Neural progenitor cell (in vitro differentiated cells): ENCODE results near the gene DHX35. TPM values are rescaled to one million over a fixed set of nuclear protein-coding genes. Genes with fewer than 3 reads are reported as not detected.

Experiments used
- DNase-seq: peaks from one replicate; pipeline ENCODE4 v3.0.0-alpha.2; 2016; ENCODE audit warnings: low spot score
- H2AFZ ChIP-seq: fragments of 200-600 bp; sonication (generic); replicated peaks from 2 replicates; pipeline ENCODE4 v1.6.1; 2016; ENCODE audit warnings: antibody characterized with exemption
- H3F3A ChIP-seq: fragments of 200-600 bp; sonication (generic); 2 replicates; pipeline ENCODE4 v1.6.1; 2016; ENCODE audit warnings: antibody characterized with exemption, low read depth
- H3K27ac ChIP-seq: fragments of 200-600 bp; sonication (generic); 2 replicates; pipeline ENCODE4 v1.5.1; 2016; ENCODE audit warnings: mild to moderate bottlenecking
- H3K27me3 ChIP-seq: fragments of 200-600 bp; sonication (generic); 2 replicates; pipeline ENCODE4 v1.6.1; 2016; ENCODE audit warnings: mild to moderate bottlenecking, moderate library complexity
- H3K36me3 ChIP-seq: fragments of 200-600 bp; sonication (generic); 2 replicates; pipeline ENCODE4 v1.5.1; 2016
- H3K4me1 ChIP-seq: fragments of 200-600 bp; sonication (generic); 2 replicates; pipeline ENCODE4 v1.6.1; 2016; ENCODE audit warnings: mixed run types
- H3K4me2 ChIP-seq: fragments of 200-600 bp; sonication (generic); 2 replicates; pipeline ENCODE4 v1.6.1; 2016
- H3K4me3 ChIP-seq: fragments of 200-600 bp; sonication (generic); 2 replicates; pipeline ENCODE4 v1.5.1; 2016
- H3K79me2 ChIP-seq: fragments of 200-600 bp; sonication (generic); 2 replicates; pipeline ENCODE4 v1.6.1; 2016; ENCODE audit warnings: low read depth
- H3K9ac ChIP-seq: fragments of 200-600 bp; sonication (generic); 2 replicates; pipeline ENCODE4 v1.6.1; 2016
- H3K9me3 ChIP-seq: fragments of 200-600 bp; sonication (generic); 2 replicates; pipeline ENCODE4 v1.5.1; 2016; ENCODE audit warnings: low read depth
- H4K20me1 ChIP-seq: fragments of 200-600 bp; sonication (generic); 2 replicates; pipeline ENCODE4 v1.6.1; 2016; ENCODE audit warnings: low read depth
- H3K27ac Mint-ChIP-seq: 3 replicates; pipeline ENCODE4 v1.8.0; 2021; ENCODE audit warnings: mixed read lengths
- H3K27me3 Mint-ChIP-seq: 2 replicates; pipeline ENCODE4 v1.8.0; 2022; ENCODE audit warnings: low read depth, mild to moderate bottlenecking, inconsistent platforms, moderate library complexity, mixed read lengths; ENCODE audit not compliant: insufficient read depth
- H3K36me3 Mint-ChIP-seq: 3 replicates; pipeline ENCODE4 v1.8.0; 2021; ENCODE audit warnings: mixed read lengths
- H3K4me1 Mint-ChIP-seq: 3 replicates; pipeline ENCODE4 v1.8.0; 2021; ENCODE audit warnings: mixed read lengths
- H3K4me3 Mint-ChIP-seq: 3 replicates; pipeline ENCODE4 v1.8.0; 2021; ENCODE audit warnings: mild to moderate bottlenecking, moderate library complexity, mixed read lengths
- H3K9me3 Mint-ChIP-seq: 3 replicates; pipeline ENCODE4 v1.8.0; 2020; ENCODE audit warnings: mixed read lengths
- EZH2 ChIP-seq: fragments of 200-600 bp; sonication (generic); IDR thresholded peaks from 2 replicates; pipeline ENCODE4 v1.6.1; 2017; ENCODE audit warnings: antibody characterized with exemption, mild to moderate bottlenecking, moderate library complexity
- EZH2phosphoT487 ChIP-seq: fragments of 200-600 bp; sonication (generic); IDR thresholded peaks from 2 replicates; pipeline ENCODE4 v1.6.1; 2017; ENCODE audit warnings: antibody characterized with exemption
- total RNA-seq: library from RNA; depleted of rRNA; stranded (reverse); fragments of >200 nt; gene quantifications from 2 replicates; pipeline ENCODE4 v1.2.3, GENCODE V29; 2015; ENCODE audit warnings: low replicate concordance
- TF ChIP-seq, protein P1 (sequence below): fragments of 200-600 bp; sonication (generic); IDR thresholded peaks from 2 replicates; pipeline ENCODE4 v1.5.1; 2017; ENCODE audit warnings: antibody characterized with exemption, mild to moderate bottlenecking

DHX35 gene
- total RNA-seq, 1 donor from 2014 or later = 22.5 TPM

DNA sequence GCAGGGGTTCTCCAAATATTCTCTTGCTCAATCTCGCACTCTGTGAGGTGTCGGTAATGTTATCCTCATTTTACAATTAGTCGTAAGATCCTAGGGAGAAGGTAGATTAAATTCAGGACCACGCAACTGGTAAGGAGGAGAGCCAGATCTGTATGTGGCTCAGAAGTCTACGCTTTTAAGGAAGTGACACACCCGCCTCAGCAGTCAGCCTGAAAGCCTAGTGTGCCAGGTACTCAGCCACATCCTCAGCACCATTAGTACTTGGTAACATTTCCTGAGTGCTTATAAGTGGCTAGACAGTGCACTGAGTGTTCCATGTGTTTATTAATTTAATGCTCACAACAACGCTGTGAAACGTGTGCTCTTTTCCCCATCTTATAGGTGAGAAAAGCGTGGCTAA lies 63.7 kb downstream of the DHX35 start:
- H3K9me3 Mint-ChIP-seq = no peaks in the 10 kb centered on the region
- H3K4me3 ChIP-seq = no peak overlapping the region
- H3K36me3 Mint-ChIP-seq = peaks cover 16% of the 10 kb centered on the region
- H3K4me1 ChIP-seq = no peaks in the 10 kb centered on the region
- no peaks in the 10 kb centered on the region for H3K79me2 ChIP-seq
- peak overlapping the region; percentile 42 for H3K27ac ChIP-seq
- no peak overlapping the region for H3K27ac Mint-ChIP-seq
- peaks cover 3% of the 10 kb centered on the region for H3K36me3 ChIP-seq
- H4K20me1 ChIP-seq = no peaks in the 10 kb centered on the region
- TF ChIP-seq, protein P1, sequence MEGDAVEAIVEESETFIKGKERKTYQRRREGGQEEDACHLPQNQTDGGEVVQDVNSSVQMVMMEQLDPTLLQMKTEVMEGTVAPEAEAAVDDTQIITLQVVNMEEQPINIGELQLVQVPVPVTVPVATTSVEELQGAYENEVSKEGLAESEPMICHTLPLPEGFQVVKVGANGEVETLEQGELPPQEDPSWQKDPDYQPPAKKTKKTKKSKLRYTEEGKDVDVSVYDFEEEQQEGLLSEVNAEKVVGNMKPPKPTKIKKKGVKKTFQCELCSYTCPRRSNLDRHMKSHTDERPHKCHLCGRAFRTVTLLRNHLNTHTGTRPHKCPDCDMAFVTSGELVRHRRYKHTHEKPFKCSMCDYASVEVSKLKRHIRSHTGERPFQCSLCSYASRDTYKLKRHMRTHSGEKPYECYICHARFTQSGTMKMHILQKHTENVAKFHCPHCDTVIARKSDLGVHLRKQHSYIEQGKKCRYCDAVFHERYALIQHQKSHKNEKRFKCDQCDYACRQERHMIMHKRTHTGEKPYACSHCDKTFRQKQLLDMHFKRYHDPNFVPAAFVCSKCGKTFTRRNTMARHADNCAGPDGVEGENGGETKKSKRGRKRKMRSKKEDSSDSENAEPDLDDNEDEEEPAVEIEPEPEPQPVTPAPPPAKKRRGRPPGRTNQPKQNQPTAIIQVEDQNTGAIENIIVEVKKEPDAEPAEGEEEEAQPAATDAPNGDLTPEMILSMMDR = no peak
- TF ChIP-seq EZH2phosphoT487 (no peak), EZH2 (no peak)
- H3K4me2 ChIP-seq = no peak overlapping the region
- no peak overlapping the region for H2AFZ ChIP-seq
- no peaks in the 10 kb centered on the region for H3K9me3 ChIP-seq
- H3K4me3 Mint-ChIP-seq = no peak overlapping the region
- no peak for DNase-seq
- H3K27me3 Mint-ChIP-seq = no peaks in the 10 kb centered on the region
- H3K27me3 ChIP-seq = no peaks in the 10 kb centered on the region
- H3K9ac ChIP-seq = no peak overlapping the region
- H3F3A ChIP-seq = no peaks in the 10 kb centered on the region
- peaks cover 8% of the 10 kb centered on the region for H3K4me1 Mint-ChIP-seq

DNA sequence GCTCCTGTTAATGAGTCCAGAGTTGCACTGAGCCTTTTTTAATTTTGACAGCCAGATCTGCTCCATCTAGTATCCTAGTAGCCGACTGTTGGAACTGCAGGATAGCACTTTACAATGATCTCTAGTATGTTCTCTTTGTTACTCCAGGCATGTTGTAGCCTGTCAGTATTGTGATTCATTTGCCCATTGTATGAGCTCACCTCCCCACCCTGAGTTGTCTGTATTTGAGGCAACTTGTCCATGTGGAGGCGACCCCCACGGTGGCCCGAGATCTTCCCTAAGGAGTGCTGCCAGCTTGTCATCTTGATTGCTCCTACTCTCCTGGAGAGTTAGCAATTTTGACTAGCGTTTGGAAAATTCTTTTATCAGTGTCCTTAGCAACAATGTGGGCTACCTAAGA lies 67.2 kb downstream of the DHX35 start:
- no peak overlapping the region for H3K4me2 ChIP-seq
- H3K36me3 Mint-ChIP-seq = peaks cover 20% of the 10 kb centered on the region
- no peaks in the 10 kb centered on the region for H3K9me3 Mint-ChIP-seq
- no peak overlapping the region for H3K27ac Mint-ChIP-seq
- no peaks in the 10 kb centered on the region for H3K9me3 ChIP-seq
- H3K4me1 Mint-ChIP-seq = peaks cover 8% of the 10 kb centered on the region
- TF ChIP-seq EZH2phosphoT487 = no peak
- TF ChIP-seq, protein P1 = no peak
- TF ChIP-seq EZH2 = no peak
- no peak overlapping the region for H3K4me3 ChIP-seq
- H3K4me1 ChIP-seq = no peaks in the 10 kb centered on the region
- no peak for DNase-seq
- no peak overlapping the region for H3K27ac ChIP-seq
- H3K9ac ChIP-seq = no peak overlapping the region
- H3K27me3 Mint-ChIP-seq = no peaks in the 10 kb centered on the region
- H3K36me3 ChIP-seq = peaks cover 10% of the 10 kb centered on the region
- H3K27me3 ChIP-seq = no peaks in the 10 kb centered on the region
- H2AFZ ChIP-seq = no peak overlapping the region
- no peaks in the 10 kb centered on the region for H3K79me2 ChIP-seq
- H3F3A ChIP-seq = no peaks in the 10 kb centered on the region
- H4K20me1 ChIP-seq = no peaks in the 10 kb centered on the region
- no peak overlapping the region for H3K4me3 Mint-ChIP-seq

DNA sequence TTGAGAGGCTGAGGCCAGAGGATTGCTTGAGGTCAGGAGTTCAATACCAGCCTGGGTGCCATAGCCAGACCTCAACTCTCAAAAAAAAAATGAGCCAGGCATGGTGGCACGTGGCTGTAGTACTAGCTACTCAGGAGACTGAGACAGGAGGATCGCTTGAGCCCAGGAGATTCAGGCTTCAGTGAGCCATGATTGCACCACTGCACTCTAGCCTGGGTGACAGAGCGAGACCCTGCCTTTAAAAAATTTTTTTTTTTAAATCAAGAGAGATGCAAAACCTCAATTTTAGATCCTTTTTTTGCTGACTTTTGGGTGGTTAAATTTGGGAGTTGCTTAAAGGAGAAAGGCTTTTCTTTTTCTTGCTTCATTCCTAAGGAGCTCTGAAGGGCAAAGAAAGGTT lies 70.9 kb downstream of the DHX35 start:
- H3K36me3 ChIP-seq = peaks cover 10% of the 10 kb centered on the region
- H3K27ac Mint-ChIP-seq = no peak overlapping the region

More for the DNA sequence above, 70.9 kb downstream of the DHX35 start:
- no peaks in the 10 kb centered on the region for H3K79me2 ChIP-seq
- H3K27ac ChIP-seq = no peak overlapping the region
- no peak overlapping the region for H3K4me2 ChIP-seq
- H3K9me3 Mint-ChIP-seq = no peaks in the 10 kb centered on the region
- no peaks in the 10 kb centered on the region for H3F3A ChIP-seq
- no peak overlapping the region for H3K9ac ChIP-seq
- H3K4me1 Mint-ChIP-seq = peaks cover 8% of the 10 kb centered on the region
- no peak overlapping the region for H2AFZ ChIP-seq
- no peak overlapping the region for H3K4me3 Mint-ChIP-seq
- H4K20me1 ChIP-seq = no peaks in the 10 kb centered on the region
- no peak overlapping the region for H3K4me3 ChIP-seq
- H3K27me3 Mint-ChIP-seq = no peaks in the 10 kb centered on the region
- no peaks in the 10 kb centered on the region for H3K9me3 ChIP-seq
- DNase-seq = no peak
- H3K27me3 ChIP-seq = no peaks in the 10 kb centered on the region
- peaks cover 11% of the 10 kb centered on the region for H3K36me3 Mint-ChIP-seq
- TF ChIP-seq EZH2phosphoT487 (no peak), EZH2 (no peak)
- TF ChIP-seq, protein P1 = no peak
- no peaks in the 10 kb centered on the region for H3K4me1 ChIP-seq
